ENCODE data around the gene RYR1. TPM values are rescaled to one million over a fixed set of nuclear protein-coding genes. Genes with fewer than 3 reads are reported as not detected.
"Not testable (repeated sequence)": the region's sequence is repeated elsewhere in the genome, so short reads cannot be mapped to it uniquely, and the experiment has no call there.

Gene RYR1
- total RNA-seq, 1 donor from 2014 or later = 4.8 TPM

DNA sequence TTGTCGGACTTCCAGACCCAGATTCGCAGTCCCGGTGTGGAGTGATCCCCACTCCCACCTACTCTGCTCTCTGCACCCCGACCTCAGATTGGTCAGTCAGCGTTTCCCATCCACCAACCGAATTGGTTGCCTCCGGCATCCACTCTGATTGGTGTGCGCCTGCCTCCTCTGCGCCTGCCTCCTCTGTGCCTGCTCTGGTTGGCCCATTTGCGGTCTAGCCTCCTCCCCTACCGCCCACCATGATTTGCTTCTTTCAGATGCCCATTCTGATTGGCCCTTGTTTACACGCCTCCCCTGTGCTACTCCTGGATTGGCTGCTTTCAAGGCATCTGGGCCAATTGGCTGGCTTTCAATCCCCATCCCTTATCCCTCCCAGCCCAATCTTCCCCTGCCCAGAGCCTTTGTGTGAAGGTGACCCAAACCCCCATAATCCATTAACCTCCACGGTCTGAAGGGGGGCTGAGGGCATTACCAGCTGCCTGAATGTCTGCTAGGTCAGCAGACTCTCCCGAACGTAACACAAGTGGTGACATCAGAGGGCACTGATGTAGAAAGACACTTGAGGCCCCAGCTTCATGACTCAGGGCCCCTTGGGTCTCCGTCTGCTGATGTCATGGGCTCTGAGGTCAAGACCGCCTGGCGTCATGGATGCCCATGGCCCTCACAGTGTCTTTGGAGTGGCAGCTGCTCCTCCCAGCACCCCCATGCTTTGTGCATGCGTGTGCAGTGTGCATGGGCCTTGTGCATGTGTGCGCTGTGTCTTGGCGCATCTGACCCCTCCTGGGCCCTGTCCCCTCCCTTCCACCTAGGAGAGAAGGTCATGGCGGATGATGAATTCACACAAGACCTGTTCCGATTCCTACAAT, 103.8 kb downstream of the RYR1 start:
- no peak for DNase-seq (ENCODE audit: low spot score)

DNA sequence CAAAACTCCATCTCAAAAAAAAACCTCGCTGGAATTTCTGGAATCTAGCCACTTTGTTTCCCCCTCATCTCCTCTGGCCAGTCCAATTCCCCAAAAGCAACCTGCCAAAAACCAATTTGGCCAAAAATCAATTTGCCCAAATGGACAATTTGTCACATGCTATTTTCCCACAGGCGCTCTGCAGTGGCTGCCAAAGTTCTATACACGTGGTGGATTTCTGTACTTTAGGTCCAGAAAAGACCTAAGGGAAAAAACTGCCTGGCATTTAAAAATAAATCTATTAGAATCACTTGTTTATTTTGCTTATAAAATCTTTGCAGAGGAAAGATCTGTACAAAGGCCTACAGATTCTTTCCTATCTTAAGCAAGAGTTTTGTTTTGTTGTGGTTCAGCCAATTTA, 104.9 kb downstream of the RYR1 start:
- DNase-seq (ENCODE audit: low spot score) = no peak

DNA sequence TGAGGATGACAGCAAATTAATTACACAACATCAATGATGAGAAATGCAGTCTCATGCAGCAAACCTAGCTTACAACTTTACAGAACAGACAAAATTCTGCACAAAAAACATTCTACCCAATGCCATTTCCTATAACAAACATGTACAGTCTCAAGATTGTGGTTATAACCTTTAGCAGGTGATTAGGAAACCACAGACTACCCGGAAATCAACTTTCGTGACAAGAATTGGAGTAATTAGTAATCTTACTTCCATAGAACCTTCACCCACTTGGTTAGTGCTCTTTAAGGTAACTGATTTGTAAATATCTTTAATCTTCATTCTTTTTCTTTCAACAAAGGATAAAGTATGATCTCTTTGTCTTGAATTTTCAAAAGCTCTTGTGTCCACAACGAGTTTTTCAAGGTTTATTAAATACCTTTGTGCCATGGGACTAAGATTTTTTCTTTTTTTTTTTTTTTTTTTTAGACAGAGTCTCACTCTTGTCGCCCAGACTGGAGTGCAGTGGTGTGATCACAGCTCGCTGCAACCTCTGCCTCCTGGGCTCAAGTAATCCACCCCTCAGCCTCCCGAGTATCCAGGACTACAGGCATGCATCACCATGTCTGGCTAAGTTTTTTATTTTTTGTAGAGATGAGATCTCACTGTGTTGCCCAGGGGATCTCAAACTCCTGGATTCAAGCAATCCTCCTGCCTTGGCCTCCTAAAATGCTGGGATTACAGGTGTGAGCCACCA, 105.5 kb downstream of the RYR1 start:
- no peak for DNase-seq (ENCODE audit: low spot score)

DNA sequence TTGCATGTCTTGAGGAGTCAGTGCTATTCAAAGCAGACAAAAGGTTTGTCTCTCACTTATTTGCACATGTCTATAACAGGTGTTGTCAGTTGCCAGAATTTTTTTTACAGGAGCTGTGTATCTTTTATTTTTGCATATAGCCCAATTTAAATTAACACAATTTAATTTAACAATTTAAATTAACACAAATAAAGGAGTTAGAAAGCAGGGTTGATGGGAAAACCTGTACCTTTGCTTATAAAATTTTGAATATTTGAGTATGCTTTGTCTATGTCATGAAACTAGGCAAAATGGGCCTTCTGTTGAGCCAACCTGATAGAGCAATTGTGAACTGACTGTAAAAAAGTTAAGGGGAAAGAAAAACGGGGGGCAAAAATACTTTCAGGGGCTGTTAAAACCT, 106.3 kb downstream of the RYR1 start:
- no peak for DNase-seq (ENCODE audit: low spot score)

DNA sequence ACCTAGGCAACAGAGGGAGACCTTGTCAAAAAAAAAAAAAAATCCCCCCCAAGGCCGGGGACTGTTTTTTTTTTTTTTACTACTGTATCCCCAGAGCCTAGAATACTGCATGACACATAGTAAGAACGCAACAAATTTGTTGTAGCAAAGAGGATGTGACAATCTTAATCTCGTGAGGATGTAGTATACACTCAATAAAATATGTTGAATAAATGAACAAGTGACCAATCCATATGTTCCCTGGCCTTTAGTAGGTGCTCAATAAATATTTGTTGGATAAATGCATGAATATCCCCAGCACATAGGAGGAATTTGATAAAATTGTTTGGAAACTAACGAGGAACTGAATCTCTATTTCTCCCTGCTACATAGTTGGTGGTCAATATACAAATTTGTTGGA, 108.5 kb downstream of the RYR1 start:
- no peak for DNase-seq (ENCODE audit: low spot score)

DNA sequence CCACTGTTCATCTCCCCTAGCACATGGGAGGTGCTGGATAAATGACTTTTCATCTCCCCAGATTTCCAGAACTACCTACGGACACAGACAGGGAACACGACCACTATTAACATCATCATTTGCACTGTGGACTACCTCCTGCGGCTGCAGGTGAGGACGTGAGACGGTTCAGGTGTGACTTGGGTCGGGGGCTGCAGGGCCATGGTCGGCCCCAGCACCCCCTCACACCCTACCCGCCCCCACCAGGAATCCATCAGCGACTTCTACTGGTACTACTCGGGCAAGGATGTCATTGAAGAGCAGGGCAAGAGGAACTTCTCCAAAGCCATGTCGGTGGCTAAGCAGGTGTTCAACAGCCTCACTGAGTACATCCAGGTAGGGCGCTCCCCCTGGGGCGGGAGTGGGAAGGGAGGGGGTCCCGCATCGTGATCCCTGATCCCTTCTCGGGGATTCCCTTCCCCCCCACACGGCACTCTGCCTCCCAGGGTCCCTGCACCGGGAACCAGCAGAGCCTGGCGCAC, 109.9 kb downstream of the RYR1 start:
- no peak for DNase-seq (ENCODE audit: low spot score)

DNA sequence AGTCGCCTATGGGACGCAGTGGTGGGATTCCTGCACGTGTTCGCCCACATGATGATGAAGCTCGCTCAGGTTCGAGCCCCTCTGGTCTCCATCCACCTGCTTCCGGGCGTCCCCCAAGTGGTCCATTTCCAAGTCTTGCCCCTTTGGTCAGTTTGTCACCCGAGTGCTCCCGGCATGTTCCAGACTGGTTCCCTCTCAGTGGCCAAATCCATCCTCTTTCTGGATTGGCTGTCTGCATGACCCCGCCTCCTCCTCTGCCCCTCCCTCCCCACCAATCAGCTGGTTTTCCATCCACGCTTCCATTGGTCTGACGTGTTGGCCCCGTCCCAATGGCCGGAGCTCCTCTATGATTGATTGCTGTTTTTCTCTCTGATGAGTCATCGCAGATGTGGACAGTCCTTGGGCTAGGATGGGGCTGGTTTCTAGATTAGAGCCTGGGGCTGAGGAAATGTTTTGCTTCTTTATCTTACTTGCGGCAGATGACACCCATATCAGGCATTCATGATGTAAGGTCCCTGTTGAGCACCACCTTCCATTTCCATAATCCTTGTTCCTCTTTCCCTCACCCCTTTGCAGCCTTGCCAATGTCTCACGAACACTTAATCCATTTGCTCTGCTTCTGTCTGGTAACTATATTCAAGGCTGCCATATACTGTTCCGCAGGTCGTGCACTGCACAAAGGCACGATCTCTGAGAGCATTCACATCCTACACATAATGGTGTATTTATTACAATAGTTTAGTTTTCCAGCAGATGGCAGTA, 110.5 kb downstream of the RYR1 start:
- DNase-seq (ENCODE audit: low spot score) = no peak

DNA sequence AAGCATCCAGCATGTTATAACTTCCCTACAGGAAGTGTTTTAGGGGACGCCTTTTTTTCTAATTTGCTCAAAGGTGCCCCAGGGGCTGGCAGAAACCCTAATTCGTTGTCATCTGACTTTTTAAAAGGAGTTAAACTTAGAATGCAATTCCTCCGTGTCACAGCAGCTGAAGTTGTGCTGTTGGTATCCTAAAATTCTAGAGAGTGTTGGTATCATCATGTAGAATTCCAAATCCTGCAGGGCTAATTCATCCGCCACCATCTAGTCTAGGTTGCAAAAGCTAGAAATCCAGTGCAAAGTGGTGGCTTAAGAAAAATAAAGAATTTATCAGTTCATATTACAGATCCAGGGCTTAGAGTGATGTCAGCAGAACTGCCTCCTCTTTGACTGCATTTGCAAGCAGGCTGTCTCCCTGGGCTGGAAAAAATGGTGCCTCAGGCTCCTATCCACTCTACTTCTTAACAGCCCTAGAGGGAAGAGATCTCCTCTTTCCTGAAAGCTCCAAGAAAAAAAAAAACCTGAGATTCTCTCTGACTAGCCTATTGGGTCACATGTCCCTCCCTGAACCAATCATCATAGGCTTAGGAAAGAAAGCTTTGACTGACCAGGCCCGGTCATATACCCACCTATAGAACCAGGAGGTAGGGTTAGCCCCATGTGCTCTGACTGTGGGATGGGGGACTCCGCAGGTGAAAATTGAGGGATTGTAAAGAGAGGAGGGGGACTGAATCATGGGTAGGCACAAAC, 111.3 kb downstream of the RYR1 start:
- no peak for DNase-seq (ENCODE audit: low spot score)

DNA sequence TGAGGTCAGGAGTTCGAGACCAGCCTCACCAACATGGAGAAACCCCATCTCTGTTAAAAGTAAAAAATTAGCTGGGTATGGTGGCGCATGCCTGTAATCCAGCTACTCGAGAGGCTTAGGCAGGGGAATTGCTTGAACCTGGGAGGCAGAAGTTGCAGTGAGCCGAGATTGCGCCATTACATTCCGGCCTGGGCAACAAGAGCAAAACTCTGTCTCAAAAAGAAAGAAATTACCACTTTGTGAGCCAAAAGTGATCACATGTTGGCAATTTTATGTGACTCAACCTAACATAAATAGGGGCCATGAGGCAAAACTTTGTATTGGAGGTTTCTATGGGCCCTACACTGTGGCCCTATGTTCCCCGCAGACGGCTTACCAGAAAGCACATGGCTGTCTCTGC, 112.1 kb downstream of the RYR1 start:
- DNase-seq (ENCODE audit: low spot score) = no peak

DNA sequence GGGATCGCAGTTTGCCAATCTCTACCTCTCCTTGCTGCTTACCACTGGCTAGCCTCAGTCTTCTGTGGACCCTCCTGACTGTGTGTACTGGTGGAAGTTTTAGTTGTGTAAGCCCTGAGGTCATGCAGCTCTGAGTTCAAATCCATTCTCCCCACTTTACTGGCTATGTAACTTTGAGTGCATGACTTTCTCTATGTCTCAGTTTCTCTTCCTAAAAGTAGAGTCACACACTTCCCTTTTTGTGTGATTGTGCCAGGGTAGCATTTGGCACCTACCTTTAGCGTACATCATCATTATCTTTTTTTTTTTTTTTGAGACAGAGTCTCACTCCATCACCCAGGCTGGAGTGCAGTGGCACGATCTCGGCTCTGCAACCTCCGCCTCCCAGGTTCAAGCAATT, 113.9 kb downstream of the RYR1 start:
- no peak for DNase-seq (ENCODE audit: low spot score)

DNA sequence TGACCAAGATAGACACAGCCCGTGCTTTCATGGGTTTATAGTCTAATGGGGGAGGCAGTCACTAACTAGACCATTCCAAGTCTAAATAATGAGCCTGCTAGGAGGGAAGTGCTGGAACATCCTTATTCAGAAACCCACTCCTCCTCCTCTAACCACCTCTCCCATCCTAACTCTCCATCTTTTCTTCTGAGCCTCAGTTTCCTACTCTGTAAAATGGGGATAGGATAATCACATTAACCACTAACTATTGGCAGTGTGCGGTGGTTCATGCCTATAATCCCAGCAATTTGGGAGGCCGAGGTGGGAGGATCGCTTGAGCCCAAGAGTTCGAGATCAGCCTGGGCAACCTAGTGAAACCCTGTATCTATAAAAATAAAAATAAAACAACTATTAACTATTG, 115.6 kb downstream of the RYR1 start:
- DNase-seq (ENCODE audit: low spot score) = no peak

DNA sequence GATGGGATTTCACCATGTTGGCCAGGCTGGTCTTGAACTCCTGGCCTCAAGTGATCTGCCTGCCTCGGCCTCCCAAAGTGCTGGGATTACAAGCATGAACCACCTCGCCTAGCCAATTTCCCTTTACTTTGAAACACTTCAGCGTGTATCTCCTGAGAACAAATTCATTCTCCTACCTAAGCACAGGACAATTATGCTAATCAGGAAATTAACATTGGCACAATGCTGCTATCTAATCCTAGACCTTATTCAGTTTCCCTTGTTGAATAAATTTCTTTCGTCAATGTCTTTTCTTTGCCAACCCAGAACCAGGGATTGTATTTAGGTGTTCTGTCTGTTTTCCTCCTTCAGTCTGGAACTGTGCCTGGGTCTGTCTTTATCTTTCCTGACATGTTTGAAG, 116.5 kb downstream of the RYR1 start:
- DNase-seq (ENCODE audit: low spot score) = no peak

DNA sequence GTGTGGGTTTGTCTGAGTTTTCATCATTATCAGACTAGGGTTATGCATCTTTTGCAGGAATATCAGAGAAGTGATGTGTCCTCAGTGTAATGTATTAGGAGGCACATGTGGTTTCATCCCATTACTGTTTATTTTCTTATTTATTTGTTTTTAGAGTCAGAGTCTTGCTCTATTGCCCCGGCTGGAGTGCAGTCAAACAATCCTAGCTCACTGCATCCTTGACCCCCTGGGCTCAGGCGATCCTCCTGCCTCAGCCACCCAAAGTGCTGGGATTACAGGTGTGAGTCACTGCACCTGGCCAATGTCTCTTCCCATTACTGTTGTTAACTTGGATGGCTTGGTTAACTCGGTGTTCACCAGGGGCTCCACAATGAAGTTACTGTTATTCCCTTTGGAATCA, 116.9 kb downstream of the RYR1 start:
- DNase-seq (ENCODE audit: low spot score) = no peak

DNA sequence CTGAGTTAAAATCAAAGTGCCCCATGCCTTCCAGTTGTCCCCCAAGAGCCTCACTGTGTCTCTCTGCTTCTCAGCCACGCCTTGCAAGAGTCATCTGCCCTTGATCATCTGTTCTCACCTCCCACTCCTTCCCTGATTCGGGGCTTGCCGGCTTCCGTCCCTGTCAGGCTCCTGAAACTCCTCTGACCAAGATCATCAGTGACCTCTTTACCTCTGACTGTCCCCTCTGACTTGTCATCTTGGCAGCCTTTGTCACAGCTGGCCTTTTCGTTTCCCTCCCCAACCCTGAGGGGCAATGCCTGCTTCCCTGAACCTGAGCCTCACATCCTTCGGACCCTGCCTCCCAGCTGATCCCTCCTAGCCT, 117.9 kb downstream of the RYR1 start:
- no peak for DNase-seq (ENCODE audit: low spot score)

DNA sequence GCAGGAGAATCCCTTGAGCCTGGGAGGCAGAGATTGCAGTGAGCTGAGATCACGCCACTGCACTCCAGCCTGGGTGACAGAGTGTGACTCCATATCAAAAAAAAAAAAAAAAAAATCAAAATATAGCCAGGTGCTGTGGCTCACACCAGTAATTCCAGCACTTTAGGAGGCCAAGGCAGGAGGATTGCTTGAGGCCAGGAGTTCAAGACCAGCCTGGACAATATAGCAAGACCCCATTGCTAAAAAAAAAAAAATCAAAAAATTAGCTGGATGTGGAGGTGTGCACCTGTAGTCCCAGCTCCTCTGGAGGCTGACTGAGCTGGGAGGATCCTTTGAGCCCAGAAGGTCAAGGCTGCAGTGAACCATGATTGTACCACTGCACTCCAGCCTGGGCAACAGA, 119.7 kb downstream of the RYR1 start:
- not testable (repeated sequence) for DNase-seq (ENCODE audit: low spot score)

DNA sequence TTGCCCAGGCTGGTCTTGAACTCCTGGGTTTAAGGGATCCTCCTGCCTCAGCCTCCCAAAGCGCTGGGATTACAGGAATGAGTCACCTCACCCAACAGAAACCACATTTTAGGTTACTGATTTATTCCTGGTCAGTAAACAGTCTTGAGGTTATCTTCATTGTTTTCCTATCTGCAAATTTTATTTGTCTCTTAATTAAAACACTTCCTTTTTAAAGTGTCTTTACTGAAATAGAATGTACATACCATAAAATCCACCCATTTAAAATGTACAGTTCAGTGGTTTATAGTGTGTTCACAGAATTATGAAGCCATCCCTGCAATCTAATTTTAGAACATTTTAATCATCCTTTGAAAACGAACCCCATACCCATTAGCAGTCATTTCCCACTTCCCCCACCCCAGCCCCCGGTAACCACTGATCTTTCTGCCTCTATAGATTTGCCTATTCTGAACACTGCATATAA, 121.2 kb downstream of the RYR1 start:
- DNase-seq (ENCODE audit: low spot score) = no peak

DNA sequence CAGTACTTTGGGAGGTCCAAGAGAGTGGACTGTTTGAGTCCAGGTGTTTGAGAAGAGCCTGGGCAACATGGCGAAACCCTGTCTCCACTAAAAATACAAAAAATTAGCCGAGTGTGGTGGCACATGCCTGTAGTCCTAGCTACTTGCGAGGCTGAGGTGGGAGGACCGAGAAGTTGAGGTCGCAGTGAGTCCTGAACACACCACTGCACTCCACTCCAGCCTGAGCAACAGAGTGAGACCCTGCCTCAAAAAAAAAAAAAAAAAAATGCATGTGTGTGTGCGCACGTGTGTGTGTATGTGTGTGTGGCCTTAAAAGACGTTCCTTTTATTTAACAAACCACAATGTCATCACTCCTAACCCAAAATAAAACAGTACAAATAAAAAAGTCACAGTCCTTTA, 121.7 kb downstream of the RYR1 start:
- DNase-seq (ENCODE audit: low spot score) = no peak

DNA sequence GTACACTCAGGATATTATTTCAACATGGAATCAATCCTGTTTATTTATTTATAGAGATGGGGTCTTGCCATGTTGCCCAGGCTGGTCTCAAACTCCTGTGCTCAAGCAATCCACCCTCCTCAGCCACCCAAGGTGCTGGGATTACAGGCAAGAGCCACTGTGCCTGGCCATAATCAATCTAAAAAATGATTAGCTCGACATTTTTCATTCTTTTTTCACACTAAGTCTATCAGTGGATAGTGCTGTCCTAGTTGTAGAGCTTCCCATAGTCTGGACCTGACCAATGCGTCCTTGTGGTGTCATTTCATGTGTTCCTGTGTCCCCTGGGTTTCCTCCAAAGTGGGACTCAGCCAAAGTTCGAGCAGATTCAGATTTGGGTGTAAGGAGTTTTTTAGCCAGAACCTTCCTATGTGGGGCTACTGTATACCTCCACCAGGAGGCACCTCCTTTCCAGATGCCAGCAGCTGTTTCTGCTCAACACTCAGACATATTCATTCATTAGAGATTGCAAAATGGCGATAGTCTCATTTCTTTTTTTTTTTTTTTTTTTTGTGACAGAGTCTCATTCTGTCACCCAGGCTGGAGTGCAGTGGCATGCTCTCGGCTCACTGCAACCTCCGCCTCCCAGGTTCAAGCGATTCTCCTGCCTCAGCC, 123.2 kb downstream of the RYR1 start:
- no peak for DNase-seq (ENCODE audit: low spot score)

DNA sequence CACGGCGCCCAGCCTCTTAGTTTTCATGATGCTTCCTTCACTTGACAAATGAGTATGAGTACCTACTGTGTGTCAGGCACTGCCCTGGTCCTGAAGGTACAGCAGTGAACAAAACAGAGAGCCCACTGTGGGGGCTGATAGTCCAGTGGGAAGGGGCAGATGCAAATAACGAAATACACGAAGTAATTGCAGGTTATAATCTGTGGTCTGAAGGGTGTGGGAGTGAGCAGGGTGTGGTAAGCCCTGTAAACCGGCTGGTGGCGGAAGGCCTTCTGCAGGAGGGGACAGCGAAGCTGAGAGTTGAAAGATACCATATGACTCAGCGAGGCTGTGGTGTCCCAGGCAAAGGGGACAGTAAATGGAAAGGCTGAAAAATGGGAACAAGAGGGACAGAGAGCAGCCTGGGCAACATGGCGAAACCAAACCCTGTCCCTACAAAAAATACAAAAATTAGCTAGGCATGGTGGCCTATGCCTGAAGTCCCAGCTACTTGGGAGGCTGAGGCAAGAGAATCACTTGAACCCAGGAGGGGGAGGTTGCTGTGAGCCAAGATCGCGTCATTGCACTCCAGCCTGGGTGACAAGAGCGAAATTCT, 123.8 kb downstream of the RYR1 start:
- no peak for DNase-seq (ENCODE audit: low spot score)

DNA sequence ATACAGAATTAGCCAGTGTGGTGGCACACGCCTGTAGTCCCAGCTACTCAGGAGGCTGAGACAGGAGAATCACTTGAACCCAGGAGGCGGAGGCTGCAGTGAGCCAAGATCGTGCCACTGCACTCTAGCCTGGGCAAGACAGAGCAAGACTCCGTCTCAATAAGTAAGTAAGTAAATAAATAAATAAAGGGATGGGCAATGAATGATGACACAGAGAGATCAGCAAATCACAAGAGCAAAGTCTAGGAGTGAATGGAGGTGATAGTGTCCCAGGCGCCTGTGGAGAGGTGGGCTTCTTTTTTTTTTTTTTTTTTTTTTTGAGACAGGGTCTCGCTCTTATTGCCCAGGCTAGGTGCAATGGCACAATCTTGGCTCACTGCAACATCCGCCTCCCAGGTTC, 125.4 kb downstream of the RYR1 start:
- not testable (repeated sequence) for DNase-seq (ENCODE audit: low spot score)

Data from mesenteric fat pad (tissue), 1 donor.